ENCODE data around the gene ANKRD27.

- TF ChIP-seq, protein P1, sequence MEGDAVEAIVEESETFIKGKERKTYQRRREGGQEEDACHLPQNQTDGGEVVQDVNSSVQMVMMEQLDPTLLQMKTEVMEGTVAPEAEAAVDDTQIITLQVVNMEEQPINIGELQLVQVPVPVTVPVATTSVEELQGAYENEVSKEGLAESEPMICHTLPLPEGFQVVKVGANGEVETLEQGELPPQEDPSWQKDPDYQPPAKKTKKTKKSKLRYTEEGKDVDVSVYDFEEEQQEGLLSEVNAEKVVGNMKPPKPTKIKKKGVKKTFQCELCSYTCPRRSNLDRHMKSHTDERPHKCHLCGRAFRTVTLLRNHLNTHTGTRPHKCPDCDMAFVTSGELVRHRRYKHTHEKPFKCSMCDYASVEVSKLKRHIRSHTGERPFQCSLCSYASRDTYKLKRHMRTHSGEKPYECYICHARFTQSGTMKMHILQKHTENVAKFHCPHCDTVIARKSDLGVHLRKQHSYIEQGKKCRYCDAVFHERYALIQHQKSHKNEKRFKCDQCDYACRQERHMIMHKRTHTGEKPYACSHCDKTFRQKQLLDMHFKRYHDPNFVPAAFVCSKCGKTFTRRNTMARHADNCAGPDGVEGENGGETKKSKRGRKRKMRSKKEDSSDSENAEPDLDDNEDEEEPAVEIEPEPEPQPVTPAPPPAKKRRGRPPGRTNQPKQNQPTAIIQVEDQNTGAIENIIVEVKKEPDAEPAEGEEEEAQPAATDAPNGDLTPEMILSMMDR (IDR thresholded peaks at IDR 0.05) = no peak
- TF ChIP-seq POLR2A (IDR thresholded peaks at IDR 0.05) = no peak
Measured at GRCh38 chr19:32637480-32637879, 37.5 kb downstream of the ANKRD27 start.

All from lower leg skin (tissue), 3 donors.